ENCODE results near the gene CTIF. TPM values are rescaled to one million over a fixed set of nuclear protein-coding genes. Genes with fewer than 3 reads are reported as not detected.

CTIF gene
- total RNA-seq, 2 experiments from 2014 or later = 5.7 to 5.9 TPM

GRCh38 chr18:48874233-48874632 is 335.4 kb downstream of the CTIF start:
- Mint-ChIP-seq H3K27me3 (peaks cover 3% of the 10 kb centered on the region), H3K4me1 (peaks cover 24% of the 10 kb centered on the region), H3K4me3 (no peak overlapping the region), H3K9me3 (ENCODE audit: low read depth) (no peaks in the 10 kb centered on the region), H3K36me3 (no peaks in the 10 kb centered on the region), H3K27ac (no peak overlapping the region)
- DNase-seq (no peak), ATAC-seq (no peak)
- CTCF ChIA-PET = no interaction called here

GRCh38 chr18:48874701-48875162 is 335.9 kb downstream of the CTIF start:
- H3K4me3 Mint-ChIP-seq = no peak overlapping the region
- no peak for DNase-seq
- CTCF ChIA-PET = no interaction called here
- H3K27ac Mint-ChIP-seq = no peak overlapping the region
- ATAC-seq = no peak
- H3K27me3 Mint-ChIP-seq = peaks cover 3% of the 10 kb centered on the region
- H3K36me3 Mint-ChIP-seq = no peaks in the 10 kb centered on the region
- no peaks in the 10 kb centered on the region for H3K9me3 Mint-ChIP-seq (ENCODE audit: low read depth)
- H3K4me1 Mint-ChIP-seq = peaks cover 19% of the 10 kb centered on the region

DNA sequence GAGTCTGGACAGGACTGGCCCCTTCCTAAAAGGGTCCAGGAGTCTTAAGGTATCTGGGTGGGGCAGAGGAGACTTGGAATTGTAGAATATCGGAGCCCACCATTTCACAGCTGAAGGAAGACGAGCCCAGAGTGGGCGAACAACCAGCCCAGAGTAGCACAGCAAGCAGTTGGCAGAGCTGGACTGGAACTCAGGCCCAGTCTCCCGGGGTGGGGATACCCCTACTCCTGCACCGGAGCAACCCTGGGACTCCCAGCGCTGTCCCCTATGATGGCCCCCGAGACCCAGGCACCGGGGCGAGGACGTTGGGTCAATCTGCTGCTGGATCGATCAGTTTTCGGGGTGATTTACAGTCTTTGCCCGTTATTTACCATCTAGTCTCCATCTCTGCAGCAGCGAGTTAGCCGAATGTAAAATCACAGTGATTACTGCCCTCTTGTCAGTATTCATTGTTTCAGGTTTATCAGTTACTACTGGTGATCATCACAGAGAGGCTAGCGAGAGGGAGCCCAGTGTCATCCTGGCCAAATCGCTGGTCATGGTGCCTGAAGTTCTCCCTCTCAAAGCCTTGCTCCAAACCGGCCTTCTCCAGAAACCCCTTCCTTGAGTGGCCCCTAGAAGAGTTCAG is 336.6 kb downstream of the CTIF start:
- Mint-ChIP-seq H3K36me3 (no peaks in the 10 kb centered on the region), H3K9me3 (ENCODE audit: low read depth) (no peaks in the 10 kb centered on the region), H3K27me3 (peaks cover 3% of the 10 kb centered on the region), H3K4me1 (peaks cover 20% of the 10 kb centered on the region), H3K4me3 (no peak overlapping the region), H3K27ac (no peak overlapping the region)
- CTCF ChIA-PET = interaction anchor here (2.3 kb wide), 1 partner anchor 7 kb away, joined by 5 read pairs; no protein-coding TSS in a partner anchor
- ATAC-seq = no peak
- no peak for DNase-seq

GRCh38 chr18:48875942-48876511 is 337.2 kb downstream of the CTIF start:
- DNase-seq = no peak
- Mint-ChIP-seq H3K4me3 (no peak overlapping the region), H3K4me1 (peaks cover 26% of the 10 kb centered on the region), H3K27ac (no peak overlapping the region), H3K27me3 (peaks cover 3% of the 10 kb centered on the region), H3K36me3 (no peaks in the 10 kb centered on the region), H3K9me3 (ENCODE audit: low read depth) (no peaks in the 10 kb centered on the region)
- CTCF ChIA-PET = interaction anchor here (1.6 to 2.3 kb wide), 2 partner anchors 8 to 99 kb away, joined by 3 to 5 read pairs; no protein-coding TSS in a partner anchor
- no peak for ATAC-seq

DNA sequence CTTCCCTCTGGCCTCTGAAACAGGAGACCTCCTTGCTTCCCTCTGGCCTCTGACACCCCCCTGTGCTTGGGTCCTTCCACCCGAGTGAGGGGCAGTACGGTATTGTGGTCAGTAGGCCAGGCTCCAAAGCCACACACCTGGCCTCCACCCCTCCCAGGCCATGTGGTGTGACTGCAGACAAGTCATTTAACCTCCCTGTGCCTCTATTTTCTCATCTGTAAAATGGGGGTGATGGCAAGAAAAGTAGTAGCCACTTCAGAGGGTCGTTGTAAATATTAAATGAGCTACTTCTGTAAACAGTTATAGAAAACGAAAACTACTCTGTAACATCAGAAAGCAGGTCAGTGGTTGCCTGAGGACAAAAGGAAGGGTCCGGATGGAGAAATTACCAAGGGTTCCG is 337.8 kb downstream of the CTIF start:
- H3K4me3 Mint-ChIP-seq = no peak overlapping the region
- H3K9me3 Mint-ChIP-seq (ENCODE audit: low read depth) = no peaks in the 10 kb centered on the region
- peaks cover 3% of the 10 kb centered on the region for H3K27me3 Mint-ChIP-seq
- CTCF ChIA-PET = interaction anchor here (1.6 to 2.3 kb wide), 2 partner anchors 9 to 99 kb away, joined by 3 to 5 read pairs; no protein-coding TSS in a partner anchor
- H3K36me3 Mint-ChIP-seq = no peaks in the 10 kb centered on the region
- H3K4me1 Mint-ChIP-seq = peaks cover 23% of the 10 kb centered on the region
- ATAC-seq (no peak), DNase-seq (no peak)
- H3K27ac Mint-ChIP-seq = no peak overlapping the region

GRCh38 chr18:48877941-48878340 is 339.1 kb downstream of the CTIF start:
- ATAC-seq = no peak
- CTCF ChIA-PET = interaction anchor here (1.4 kb wide), 1 partner anchor 35 kb away, joined by 3 read pairs; no protein-coding TSS in a partner anchor
- Mint-ChIP-seq H3K4me1 (peaks cover 16% of the 10 kb centered on the region), H3K27ac (no peak overlapping the region), H3K36me3 (no peaks in the 10 kb centered on the region), H3K27me3 (peaks cover 3% of the 10 kb centered on the region), H3K9me3 (ENCODE audit: low read depth) (no peaks in the 10 kb centered on the region), H3K4me3 (no peak overlapping the region)
- DNase-seq = no peak

- CTCF ChIA-PET = interaction anchor here (1.4 kb wide), 1 partner anchor 34 kb away, joined by 3 read pairs; no protein-coding TSS in a partner anchor
- ATAC-seq = no peak
Observed at GRCh38 chr18:48878471-48878870, 339.6 kb downstream of the CTIF start.

DNA sequence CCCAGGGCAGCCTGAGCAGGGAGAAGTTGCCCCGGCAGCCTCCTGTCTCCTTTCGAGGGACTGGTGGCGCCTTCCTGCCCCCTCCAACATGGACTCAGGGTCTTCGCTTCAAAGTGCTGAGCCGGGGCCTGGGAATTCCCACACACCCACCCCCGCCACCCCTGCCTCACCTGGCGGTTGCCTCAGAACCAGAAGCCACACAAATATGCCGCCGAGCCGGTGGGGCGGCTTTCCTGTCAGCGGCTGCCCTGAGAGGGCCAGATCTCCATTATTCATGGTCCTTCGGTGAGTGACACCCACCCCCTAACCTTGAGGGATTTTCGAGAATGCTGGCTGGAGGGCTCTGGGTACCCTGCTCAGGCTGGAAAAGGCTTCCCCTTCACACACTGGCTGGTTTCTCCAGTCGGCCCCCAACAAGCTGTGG is 340.2 kb downstream of the CTIF start:
- no peaks in the 10 kb centered on the region for H3K36me3 Mint-ChIP-seq
- CTCF ChIA-PET = no interaction called here
- H3K4me3 Mint-ChIP-seq = no peak overlapping the region
- H3K27ac Mint-ChIP-seq = no peak overlapping the region
- peaks cover 11% of the 10 kb centered on the region for H3K4me1 Mint-ChIP-seq
- H3K9me3 Mint-ChIP-seq (ENCODE audit: low read depth) = no peaks in the 10 kb centered on the region
- ATAC-seq (no peak), DNase-seq (no peak)
- H3K27me3 Mint-ChIP-seq = peaks cover 3% of the 10 kb centered on the region

More at GRCh38 chr18:48878471-48878870, 339.6 kb downstream of the CTIF start:
- Mint-ChIP-seq H3K27me3 (peaks cover 3% of the 10 kb centered on the region), H3K27ac (no peak overlapping the region), H3K36me3 (no peaks in the 10 kb centered on the region), H3K4me3 (no peak overlapping the region), H3K4me1 (peaks cover 11% of the 10 kb centered on the region), H3K9me3 (ENCODE audit: low read depth) (no peaks in the 10 kb centered on the region)
- no peak for DNase-seq

DNA sequence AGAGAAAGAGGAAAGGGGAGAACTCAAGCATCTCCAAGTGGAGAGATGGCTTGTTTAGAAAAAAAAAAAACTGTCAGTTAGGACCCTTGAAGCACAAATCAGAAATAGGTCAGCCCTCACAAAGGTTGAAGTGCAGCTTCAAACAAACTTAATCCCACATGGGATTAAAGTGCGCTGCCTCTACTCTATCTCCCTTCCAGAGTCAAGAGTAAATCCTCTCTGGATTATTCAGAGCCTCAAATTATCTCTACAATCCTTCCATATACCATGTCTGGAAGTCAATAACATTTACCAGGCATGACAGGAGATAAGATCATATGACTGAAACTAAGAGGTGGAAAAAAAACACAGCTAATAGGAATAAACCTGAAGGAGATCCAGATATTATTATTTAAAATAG is 342.1 kb downstream of the CTIF start:
- no peaks in the 10 kb centered on the region for H3K9me3 Mint-ChIP-seq (ENCODE audit: low read depth)
- peaks cover 11% of the 10 kb centered on the region for H3K4me1 Mint-ChIP-seq
- no peaks in the 10 kb centered on the region for H3K36me3 Mint-ChIP-seq
- no peak overlapping the region for H3K27ac Mint-ChIP-seq
- DNase-seq (no peak), ATAC-seq (no peak)
- H3K4me3 Mint-ChIP-seq = no peak overlapping the region
- CTCF ChIA-PET = interaction anchor here (0.7 to 1.3 kb wide), 5 partner anchors 16 to 65 kb away, joined by 3 to 6 read pairs (median 3); no protein-coding TSS in a partner anchor
- H3K27me3 Mint-ChIP-seq = peaks cover 3% of the 10 kb centered on the region

- Mint-ChIP-seq H3K9me3 (ENCODE audit: low read depth) (no peaks in the 10 kb centered on the region), H3K4me1 (peaks cover 11% of the 10 kb centered on the region), H3K36me3 (no peaks in the 10 kb centered on the region), H3K27ac (no peak overlapping the region), H3K4me3 (no peak overlapping the region), H3K27me3 (peaks cover 3% of the 10 kb centered on the region)
- CTCF ChIA-PET = no interaction called here
- DNase-seq (no peak), ATAC-seq (no peak)
Observed at GRCh38 chr18:48882379-48882778, 343.5 kb downstream of the CTIF start.

DNA sequence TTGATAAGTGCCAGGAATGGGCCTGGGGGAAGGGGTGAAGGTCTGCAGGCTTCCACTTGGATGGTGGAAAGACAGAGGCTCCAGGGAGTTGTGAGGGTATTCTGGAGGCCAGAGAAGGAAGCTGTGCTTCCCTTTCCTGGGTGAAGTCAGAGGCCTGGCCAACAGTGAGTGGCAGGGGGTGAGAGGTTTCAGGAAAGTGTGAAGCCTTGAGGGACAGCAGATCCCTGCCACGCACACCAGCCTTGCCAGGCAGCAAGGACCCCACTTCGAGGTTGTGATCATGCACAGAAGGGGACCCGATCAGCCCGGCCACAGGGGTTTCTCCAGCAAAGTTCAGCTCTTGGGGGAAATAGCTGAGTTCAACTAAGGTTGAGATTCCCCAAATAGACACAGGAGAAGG is 345.5 kb downstream of the CTIF start:
- Mint-ChIP-seq H3K36me3 (no peaks in the 10 kb centered on the region), H3K27me3 (no peaks in the 10 kb centered on the region), H3K27ac (no peak overlapping the region), H3K4me1 (peaks cover 11% of the 10 kb centered on the region), H3K9me3 (ENCODE audit: low read depth) (no peaks in the 10 kb centered on the region), H3K4me3 (no peak overlapping the region)
- no peak for DNase-seq
- CTCF ChIA-PET = no interaction called here
- ATAC-seq = no peak

DNA sequence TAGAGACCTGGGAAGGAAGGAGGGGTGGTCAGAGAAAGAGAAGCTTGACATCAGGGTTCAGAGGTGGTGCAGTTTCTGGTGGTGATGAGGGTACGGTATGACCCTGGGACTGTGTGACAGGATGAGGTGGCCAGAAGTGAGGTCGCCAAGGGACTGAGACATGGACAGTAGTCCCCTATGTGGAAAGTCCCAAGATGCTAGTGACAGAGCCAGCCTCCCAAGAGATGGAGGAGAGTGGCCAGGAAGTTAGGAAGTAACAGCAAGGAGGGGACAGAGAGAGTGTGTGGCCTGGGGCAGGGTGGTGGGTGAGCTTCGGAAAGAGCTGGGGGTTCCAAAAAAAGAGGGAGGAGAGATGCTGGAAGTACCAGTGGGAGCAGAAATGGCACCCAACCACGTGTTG is 345.9 kb downstream of the CTIF start:
- Mint-ChIP-seq H3K36me3 (no peaks in the 10 kb centered on the region), H3K27ac (no peak overlapping the region), H3K4me3 (no peak overlapping the region), H3K27me3 (no peaks in the 10 kb centered on the region), H3K9me3 (ENCODE audit: low read depth) (no peaks in the 10 kb centered on the region), H3K4me1 (peaks cover 11% of the 10 kb centered on the region)
- ATAC-seq (no peak), DNase-seq (no peak)
- CTCF ChIA-PET = no interaction called here

- H3K4me3 Mint-ChIP-seq = no peak overlapping the region
- ATAC-seq (no peak), DNase-seq (no peak)
- no peaks in the 10 kb centered on the region for H3K36me3 Mint-ChIP-seq
- H3K9me3 Mint-ChIP-seq (ENCODE audit: low read depth) = no peaks in the 10 kb centered on the region
- H3K4me1 Mint-ChIP-seq = peaks cover 7% of the 10 kb centered on the region
- H3K27me3 Mint-ChIP-seq = no peaks in the 10 kb centered on the region
- CTCF ChIA-PET = no interaction called here
- H3K27ac Mint-ChIP-seq = no peak overlapping the region
Observed at GRCh38 chr18:48885266-48885923, 346.6 kb downstream of the CTIF start.
